ENCODE data around the gene COL4A2. TPM values are rescaled to one million over a fixed set of nuclear protein-coding genes. Genes with fewer than 3 reads are reported as not detected.

COL4A2 gene
- total and polyA plus RNA-seq, 4 donors = 8.0 to 45.2 (median 40.3) TPM

GRCh38 chr13:110317093-110317492 is 10.0 kb downstream of the COL4A2 start:
- no peaks in the 10 kb centered on the region for H3K9me3 ChIP-seq (ENCODE audit: control insufficient read depth in 4 of 4, low read length in 3 of 4)
- H3K27me3 ChIP-seq (ENCODE audit: control insufficient read depth in 4 of 4, insufficient read depth in 4 of 4, low read length in 3 of 4) = no peaks in the 10 kb centered on the region
- H3K4me3 ChIP-seq (ENCODE audit: low read depth in 1 of 3, low read length in 3 of 3) = no peak overlapping the region
- H3K9ac ChIP-seq (ENCODE audit: low read depth in 1 of 2, low read length in 2 of 2) = no peak overlapping the region
- no peak for DNase-seq (ENCODE audit: low spot score)
- peaks cover 0 to 3% (median 0%) of the 10 kb centered on the region in 4 donors for H3K4me1 ChIP-seq (ENCODE audit: control insufficient read depth in 4 of 4, insufficient read depth in 4 of 4, low read length in 3 of 4)
- no peak overlapping the region for H3K27ac ChIP-seq (ENCODE audit: low read depth in 1 of 2, low read length in 2 of 2)
- H3K36me3 ChIP-seq (ENCODE audit: control insufficient read depth in 4 of 4, insufficient read depth in 3 of 4, low read depth in 1 of 4, low read length in 3 of 4) = no peaks in the 10 kb centered on the region
- WGBS = 88% methylated on average over 5 of the region's 5 CpGs
- TF ChIP-seq YY1 (IDR thresholded peaks at IDR 0.05) (no peak), SP1 (IDR thresholded peaks at IDR 0.05) (no peak), HNF4G (IDR thresholded peaks at IDR 0.05) (no peak), GABPA (IDR thresholded peaks at IDR 0.05 in 1 of 2, conservative IDR thresholded peaks at IDR 0.05 in 1 of 2) (no peak), FOXA1 (IDR thresholded peaks at IDR 0.05) (no peak), JUND (IDR thresholded peaks at IDR 0.05) (no peak), TAF1 (conservative IDR thresholded peaks at IDR 0.05) (no peak), MAX (IDR thresholded peaks at IDR 0.05) (no peak), ZBTB33 (IDR thresholded peaks at IDR 0.05) (no peak), REST (IDR thresholded peaks at IDR 0.05) (no peak), FOXA2 (IDR thresholded peaks at IDR 0.05) (no peak)

GRCh38 chr13:110317496-110318195 is 10.6 kb downstream of the COL4A2 start:
- H3K9ac ChIP-seq (ENCODE audit: low read depth in 1 of 2, low read length in 2 of 2) = no peak overlapping the region
- H3K4me1 ChIP-seq (ENCODE audit: control insufficient read depth in 4 of 4, insufficient read depth in 4 of 4, low read length in 3 of 4) = peaks cover 0 to 3% (median 0%) of the 10 kb centered on the region in 4 donors
- H3K9me3 ChIP-seq (ENCODE audit: control insufficient read depth in 4 of 4, low read length in 3 of 4) = no peaks in the 10 kb centered on the region
- DNase-seq (ENCODE audit: low spot score) = no peak
- H3K27ac ChIP-seq (ENCODE audit: low read depth in 1 of 2, low read length in 2 of 2) = no peak overlapping the region
- H3K36me3 ChIP-seq (ENCODE audit: control insufficient read depth in 4 of 4, insufficient read depth in 3 of 4, low read depth in 1 of 4, low read length in 3 of 4) = no peaks in the 10 kb centered on the region
- H3K4me3 ChIP-seq (ENCODE audit: low read depth in 1 of 3, low read length in 3 of 3) = no peak overlapping the region
- no peaks in the 10 kb centered on the region for H3K27me3 ChIP-seq (ENCODE audit: control insufficient read depth in 4 of 4, insufficient read depth in 4 of 4, low read length in 3 of 4)
- 81% methylated on average over 13 of the region's 13 CpGs for WGBS
- TF ChIP-seq SP1 (IDR thresholded peaks at IDR 0.05) (no peak), HNF4G (IDR thresholded peaks at IDR 0.05) (no peak), RXRA (IDR thresholded peaks at IDR 0.05) (no peak), TAF1 (conservative IDR thresholded peaks at IDR 0.05) (no peak), YY1 (IDR thresholded peaks at IDR 0.05) (no peak), GABPA (IDR thresholded peaks at IDR 0.05 in 1 of 2, conservative IDR thresholded peaks at IDR 0.05 in 1 of 2) (no peak), FOXA2 (IDR thresholded peaks at IDR 0.05) (no peak), EGR1 (IDR thresholded peaks at IDR 0.05; ENCODE audit: low read depth in 2 of 2) (no peak), ATF3 (IDR thresholded peaks at IDR 0.05) (no peak), REST (IDR thresholded peaks at IDR 0.05) (no peak), FOXA1 (IDR thresholded peaks at IDR 0.05) (no peak), NR2F2 (IDR thresholded peaks at IDR 0.05) (no peak), RAD21 (IDR thresholded peaks at IDR 0.05) (no peak), CTCF (IDR thresholded peaks at IDR 0.05; ENCODE audit: low read depth, low read length, missing input control) (no peak), ZBTB33 (IDR thresholded peaks at IDR 0.05) (no peak), JUND (IDR thresholded peaks at IDR 0.05) (no peak)

Measured in liver (tissue), 9 donors.